H9 (cell line): ENCODE data around the gene ARPP19. TPM values are rescaled to one million over a fixed set of nuclear protein-coding genes. Genes with fewer than 3 reads are reported as not detected.

Source experiments
- DNase-seq: peaks from one replicate; pipeline ENCODE4 v3.0.0-alpha.2; 2017
- H2AFZ ChIP-seq: one replicate; pipeline ENCODE4 v1.6.1; 2013; ENCODE audit warnings: mild to moderate bottlenecking, low read length, control low read depth, moderate library complexity
- H2AK5ac ChIP-seq: 2 replicates; pipeline ENCODE4 v1.6.1; 2013; ENCODE audit warnings: low read length, control low read depth, mixed read lengths; ENCODE audit not compliant: insufficient read length
- H2BK120ac ChIP-seq: one replicate; pipeline ENCODE4 v1.6.1; 2013; ENCODE audit warnings: low read depth, mild to moderate bottlenecking, low read length, control low read depth, inconsistent platforms; ENCODE audit not compliant: poor library complexity, severe bottlenecking
- H2BK12ac ChIP-seq: 2 replicates; pipeline ENCODE4 v1.6.1; 2013; ENCODE audit warnings: low read length, control low read depth, mixed read lengths, low read depth; ENCODE audit not compliant: insufficient read length
- H2BK15ac ChIP-seq: 2 replicates; pipeline ENCODE4 v1.6.1; 2013; ENCODE audit warnings: low read depth, low read length, control low read depth
- H2BK20ac ChIP-seq: one replicate; pipeline ENCODE4 v1.6.1; 2013; ENCODE audit warnings: low read depth, mild to moderate bottlenecking, low read length, control low read depth, inconsistent platforms; ENCODE audit not compliant: poor library complexity, severe bottlenecking
- H2BK5ac ChIP-seq: 2 replicates; pipeline ENCODE4 v1.6.1; 2013; ENCODE audit warnings: low read length, control low read depth, mixed read lengths; ENCODE audit not compliant: insufficient read length
- H3K14ac ChIP-seq: 2 replicates; pipeline ENCODE4 v1.6.1; 2013; ENCODE audit warnings: low read length, control low read depth; ENCODE audit not compliant: insufficient read depth
- H3K18ac ChIP-seq: 2 replicates; pipeline ENCODE4 v1.6.1; 2013; ENCODE audit warnings: low read depth, mild to moderate bottlenecking, mixed read lengths, low read length, control low read depth; ENCODE audit not compliant: insufficient read length
- H3K23ac ChIP-seq: 2 replicates; pipeline ENCODE4 v1.6.1; 2013; ENCODE audit warnings: low read length, control low read depth, mixed read lengths, low read depth; ENCODE audit not compliant: insufficient read length
- H3K23me2 ChIP-seq: 2 replicates; pipeline ENCODE4 v1.6.1; 2013; ENCODE audit warnings: low read depth, mild to moderate bottlenecking, mixed read lengths, low read length, control low read depth; ENCODE audit not compliant: insufficient read length, poor library complexity, severe bottlenecking
- H3K27ac ChIP-seq: 2 replicates; pipeline ENCODE4 v1.5.1; 2013; ENCODE audit warnings: low read length, control low read depth, mixed read lengths, low read depth; ENCODE audit not compliant: insufficient read length
- H3K27me3 ChIP-seq: 2 replicates; pipeline ENCODE4 v1.6.1; 2013; ENCODE audit warnings: low read length, control low read depth, inconsistent platforms; ENCODE audit not compliant: insufficient read depth
- H3K4ac ChIP-seq: 2 replicates; pipeline ENCODE4 v1.6.1; 2013; ENCODE audit warnings: low read depth, mild to moderate bottlenecking, control low read depth, inconsistent platforms, low read length, moderate library complexity
- H3K4me1 ChIP-seq: 2 replicates; pipeline ENCODE4 v1.6.1; 2013; ENCODE audit warnings: low read length, control low read depth, inconsistent platforms; ENCODE audit not compliant: insufficient read depth
- H3K4me2 ChIP-seq: 2 replicates; pipeline ENCODE4 v1.6.1; 2013; ENCODE audit warnings: low read length, control low read depth, mixed read lengths; ENCODE audit not compliant: insufficient read length, insufficient read depth
- H3K56ac ChIP-seq: 2 replicates; pipeline ENCODE4 v1.6.1; 2013; ENCODE audit warnings: low read depth, mild to moderate bottlenecking, mixed read lengths, low read length, control low read depth; ENCODE audit not compliant: insufficient read length
- H3K79me1 ChIP-seq: 2 replicates; pipeline ENCODE4 v1.6.1; 2013; ENCODE audit warnings: low read depth, mild to moderate bottlenecking, moderate library complexity, low read length, control low read depth, inconsistent platforms; ENCODE audit not compliant: insufficient read depth, poor library complexity, severe bottlenecking
- H3K79me2 ChIP-seq: 2 replicates; pipeline ENCODE4 v1.6.1; 2013; ENCODE audit warnings: low read length, control low read depth, inconsistent platforms; ENCODE audit not compliant: insufficient read depth
- H3K9ac ChIP-seq: 2 replicates; pipeline ENCODE4 v1.6.1; 2013; ENCODE audit warnings: low read length, control low read depth, mixed read lengths; ENCODE audit not compliant: insufficient read length; ENCODE audit errors: extremely low read depth
- H3K9me3 ChIP-seq: one replicate; pipeline ENCODE4 v1.6.1; 2013; ENCODE audit warnings: low read depth, low read length, inconsistent platforms; ENCODE audit not compliant: control insufficient read depth
- H3T11ph ChIP-seq: one replicate; pipeline ENCODE4 v1.6.1; 2013; ENCODE audit warnings: mild to moderate bottlenecking, low read length, control low read depth, inconsistent platforms
- H4K20me1 ChIP-seq: one replicate; pipeline ENCODE4 v1.6.1; 2013; ENCODE audit not compliant: control insufficient read depth, insufficient read length, insufficient read depth
- H4K5ac ChIP-seq: 2 replicates; pipeline ENCODE4 v1.6.1; 2013; ENCODE audit warnings: low read depth, mild to moderate bottlenecking, mixed read lengths, low read length, control low read depth; ENCODE audit not compliant: insufficient read length
- H4K8ac ChIP-seq: replicated peaks from 2 replicates; pipeline ENCODE4 v1.6.1; 2013; ENCODE audit warnings: low read length, control low read depth, mixed read lengths, low read depth; ENCODE audit not compliant: insufficient read length
- H4K91ac ChIP-seq: 2 replicates; pipeline ENCODE4 v1.6.1; 2013; ENCODE audit warnings: low read depth, mild to moderate bottlenecking, moderate library complexity, mixed read lengths, low read length, control low read depth; ENCODE audit not compliant: insufficient read length
- H3K27ac Mint-ChIP-seq, 3 experiments: 2 replicates in 2 of 3; 3 replicates in 1 of 3; pipeline ENCODE4 v1.8.0; 2020 to 2021; ENCODE audit warnings: mixed read lengths in 3 of 3, mild to moderate bottlenecking in 1 of 3, moderate library complexity in 1 of 3
- H3K27me3 Mint-ChIP-seq: 2 replicates; pipeline ENCODE4 v1.8.0; 2021; ENCODE audit warnings: low read depth, mild to moderate bottlenecking, moderate library complexity, mixed read lengths
- H3K36me3 Mint-ChIP-seq, 3 experiments: 2 replicates in 2 of 3; 3 replicates in 1 of 3; pipeline ENCODE4 v1.8.0; 2020 to 2021; ENCODE audit warnings: low read depth in 3 of 3, mixed read lengths in 3 of 3; ENCODE audit not compliant: insufficient read depth in 1 of 3
- H3K4me1 Mint-ChIP-seq, 2 experiments: 2 replicates each; pipeline ENCODE4 v1.8.0; 2020; ENCODE audit warnings: mixed read lengths in 2 of 2
- H3K4me3 Mint-ChIP-seq, 2 experiments: 2 replicates in 1 of 2; 3 replicates in 1 of 2; pipeline ENCODE4 v1.8.0; 2020 to 2021; ENCODE audit warnings: mild to moderate bottlenecking in 2 of 2, mixed read lengths in 2 of 2, moderate library complexity in 1 of 2
- H3K9me3 Mint-ChIP-seq, 2 experiments: 2 replicates in 1 of 2; 3 replicates in 1 of 2; pipeline ENCODE4 v1.8.0; 2020; ENCODE audit warnings: mild to moderate bottlenecking in 2 of 2, mixed read lengths in 2 of 2, moderate library complexity in 1 of 2
- WGBS: extraction: QIAGEN DNeasy Blood & Tissue Kit; methylation state at CpG from one replicate; pipeline ENCODE4 v1.1.7; 2013; ENCODE audit warnings: missing lambda C conversion rate, low lambda C conversion rate, mixed read lengths; ENCODE audit not compliant: insufficient read length; ENCODE audit errors: extremely low coverage; 5-methylcytosine and 5-hydroxymethylcytosine counted together
- total RNA-seq: library from RNA; stranded (reverse); gene quantifications from 2 replicates; pipeline ENCODE4 v1.2.1, GENCODE V29; 2021
- TF ChIP-seq, protein P1 (sequence below): fragments of 200-600 bp; sonication (generic); conservative IDR thresholded peaks from 3 replicates; pipeline ENCODE4 v1.8.0; 2021; ENCODE audit warnings: antibody characterized with exemption, mild to moderate bottlenecking

The ARPP19 gene
- total RNA-seq, 1 experiment from 2014 or later = 247 TPM

DNA sequence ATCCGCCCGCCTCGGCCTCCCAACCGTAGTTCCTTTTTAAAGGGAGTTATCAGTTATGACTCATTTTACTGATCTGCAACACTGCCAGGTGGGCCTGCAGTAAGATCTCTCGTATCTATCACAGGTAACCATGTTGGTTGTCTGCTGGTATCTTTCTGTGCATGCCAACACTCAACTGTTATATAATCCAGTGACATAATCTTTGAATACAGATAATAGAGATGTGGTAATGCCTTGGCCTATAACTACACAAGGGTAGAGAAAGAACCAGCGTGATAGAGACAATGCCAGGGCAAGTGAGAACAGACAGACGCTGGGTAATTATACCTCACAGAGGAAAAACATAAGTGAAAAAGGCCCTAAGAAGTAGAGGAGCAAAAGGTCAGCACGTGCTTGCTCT, 11.0 kb upstream of the ARPP19 start:
- Histone ChIP-seq H2BK5ac (no peak overlapping the region), H3K18ac (no peak overlapping the region), H3K56ac (no peak overlapping the region), H2BK20ac (no peak overlapping the region), H3K79me1 (no peaks in the 10 kb centered on the region), H3K4ac (no peak overlapping the region), H3K9me3 (no peaks in the 10 kb centered on the region), H4K91ac (no peak overlapping the region), H2AFZ (no peak overlapping the region), H3K23ac (no peak overlapping the region), H3K4me2 (no peak overlapping the region), H2AK5ac (no peak overlapping the region), H2BK12ac (no peak overlapping the region), H4K8ac (no peak overlapping the region), H3K27me3 (no peaks in the 10 kb centered on the region), H3K14ac (no peak overlapping the region), H4K5ac (no peak overlapping the region), H4K20me1 (no peaks in the 10 kb centered on the region), H3K23me2 (no peaks in the 10 kb centered on the region), H3T11ph (no peak overlapping the region), H2BK15ac (no peak overlapping the region), H2BK120ac (no peak overlapping the region), H3K79me2 (no peaks in the 10 kb centered on the region), H3K9ac (no peak overlapping the region), H3K27ac (no peak overlapping the region), H3K4me1 (no peaks in the 10 kb centered on the region)
- no peak overlapping the region for H3K27ac Mint-ChIP-seq
- no peak for DNase-seq
- WGBS = no CpG with 5 or more reads among the region's 8 CpGs
- no peaks in the 10 kb centered on the region; a peak in 1 of 7 replicates for H3K36me3 Mint-ChIP-seq
- no peaks in the 10 kb centered on the region for H3K9me3 Mint-ChIP-seq
- H3K4me1 Mint-ChIP-seq = peaks cover 6% of the 10 kb centered on the region in 2 experiments
- no peak overlapping the region for H3K4me3 Mint-ChIP-seq
- no peaks in the 10 kb centered on the region for H3K27me3 Mint-ChIP-seq
- TF ChIP-seq, protein P1, sequence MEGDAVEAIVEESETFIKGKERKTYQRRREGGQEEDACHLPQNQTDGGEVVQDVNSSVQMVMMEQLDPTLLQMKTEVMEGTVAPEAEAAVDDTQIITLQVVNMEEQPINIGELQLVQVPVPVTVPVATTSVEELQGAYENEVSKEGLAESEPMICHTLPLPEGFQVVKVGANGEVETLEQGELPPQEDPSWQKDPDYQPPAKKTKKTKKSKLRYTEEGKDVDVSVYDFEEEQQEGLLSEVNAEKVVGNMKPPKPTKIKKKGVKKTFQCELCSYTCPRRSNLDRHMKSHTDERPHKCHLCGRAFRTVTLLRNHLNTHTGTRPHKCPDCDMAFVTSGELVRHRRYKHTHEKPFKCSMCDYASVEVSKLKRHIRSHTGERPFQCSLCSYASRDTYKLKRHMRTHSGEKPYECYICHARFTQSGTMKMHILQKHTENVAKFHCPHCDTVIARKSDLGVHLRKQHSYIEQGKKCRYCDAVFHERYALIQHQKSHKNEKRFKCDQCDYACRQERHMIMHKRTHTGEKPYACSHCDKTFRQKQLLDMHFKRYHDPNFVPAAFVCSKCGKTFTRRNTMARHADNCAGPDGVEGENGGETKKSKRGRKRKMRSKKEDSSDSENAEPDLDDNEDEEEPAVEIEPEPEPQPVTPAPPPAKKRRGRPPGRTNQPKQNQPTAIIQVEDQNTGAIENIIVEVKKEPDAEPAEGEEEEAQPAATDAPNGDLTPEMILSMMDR = no peak
